ENCODE results near the gene ITGBL1.

Gene ITGBL1

DNA sequence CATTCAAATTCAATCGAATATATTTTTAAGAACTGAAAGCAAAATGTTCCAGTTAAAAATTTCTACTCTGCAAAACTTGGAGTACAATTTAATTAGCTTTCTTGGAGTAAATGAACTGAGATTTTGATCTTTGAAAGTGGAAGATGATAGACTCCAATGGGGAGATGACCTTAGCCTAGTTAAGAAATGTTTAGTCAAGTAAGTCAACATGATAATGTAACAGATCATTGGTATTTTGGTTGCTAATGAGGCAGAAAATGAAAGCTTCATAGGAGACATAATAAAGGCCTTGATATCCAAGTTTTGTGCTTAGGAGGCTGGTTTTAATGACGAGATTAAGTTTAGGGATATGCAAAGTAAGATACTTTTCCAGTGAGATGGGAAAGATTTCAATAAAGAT, 181.7 kb downstream of the ITGBL1 start:
- DNase-seq: no peak

- DNase-seq: no peak
Observed at GRCh38 chr13:101639711-101640110, 187.2 kb downstream of the ITGBL1 start.

DNA sequence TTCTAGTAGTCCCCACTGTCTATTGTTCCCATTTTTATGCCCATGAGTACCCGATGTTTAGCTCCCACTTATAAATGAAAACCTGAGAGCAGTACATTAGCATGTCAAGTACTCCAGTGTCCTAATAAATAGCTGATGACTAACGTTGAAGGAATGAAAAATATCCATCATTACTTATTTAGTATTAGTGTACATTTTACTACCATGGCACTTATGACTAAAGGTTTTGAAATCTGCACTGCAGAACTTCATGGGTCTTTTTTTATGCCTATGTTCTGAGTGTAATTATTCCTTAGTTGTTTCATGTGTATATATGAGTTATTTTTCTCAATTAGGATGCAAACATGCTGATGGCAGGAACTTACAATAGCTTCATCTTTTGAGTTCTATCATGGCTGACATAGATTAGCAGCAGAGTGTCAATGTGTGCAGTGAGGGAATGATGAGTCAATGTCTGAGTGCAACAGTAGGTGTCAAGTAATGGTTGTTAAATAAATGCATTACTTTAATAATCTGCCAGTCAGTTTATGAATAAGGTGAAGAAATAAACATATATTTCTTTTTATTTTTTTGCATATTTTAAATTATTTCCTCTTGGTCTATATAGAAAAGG, 188.4 kb downstream of the ITGBL1 start:
- DNase-seq: no peak

DNA sequence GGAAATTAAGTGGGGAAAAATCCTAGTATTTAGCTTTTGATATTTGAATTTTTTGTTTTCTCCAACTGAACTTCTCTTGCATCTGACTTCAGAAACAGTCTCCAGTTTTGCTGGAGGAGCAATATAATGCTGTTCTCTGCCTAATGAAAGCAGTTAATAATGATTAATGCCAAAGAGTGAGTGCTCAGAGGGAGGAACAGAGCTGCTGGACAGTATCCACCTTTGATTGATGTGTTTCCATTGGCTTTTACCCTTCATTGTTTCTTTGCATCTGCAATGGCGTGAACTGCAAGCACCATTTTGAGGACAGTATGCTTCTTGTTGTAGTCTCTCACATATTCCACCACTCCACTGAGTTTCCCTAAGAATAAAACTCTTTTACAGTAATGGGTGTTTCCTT, 193.4 kb downstream of the ITGBL1 start:
- no peak for DNase-seq

- DNase-seq: no peak
Observed at GRCh38 chr13:101647760-101648159, 195.3 kb downstream of the ITGBL1 start.

DNA sequence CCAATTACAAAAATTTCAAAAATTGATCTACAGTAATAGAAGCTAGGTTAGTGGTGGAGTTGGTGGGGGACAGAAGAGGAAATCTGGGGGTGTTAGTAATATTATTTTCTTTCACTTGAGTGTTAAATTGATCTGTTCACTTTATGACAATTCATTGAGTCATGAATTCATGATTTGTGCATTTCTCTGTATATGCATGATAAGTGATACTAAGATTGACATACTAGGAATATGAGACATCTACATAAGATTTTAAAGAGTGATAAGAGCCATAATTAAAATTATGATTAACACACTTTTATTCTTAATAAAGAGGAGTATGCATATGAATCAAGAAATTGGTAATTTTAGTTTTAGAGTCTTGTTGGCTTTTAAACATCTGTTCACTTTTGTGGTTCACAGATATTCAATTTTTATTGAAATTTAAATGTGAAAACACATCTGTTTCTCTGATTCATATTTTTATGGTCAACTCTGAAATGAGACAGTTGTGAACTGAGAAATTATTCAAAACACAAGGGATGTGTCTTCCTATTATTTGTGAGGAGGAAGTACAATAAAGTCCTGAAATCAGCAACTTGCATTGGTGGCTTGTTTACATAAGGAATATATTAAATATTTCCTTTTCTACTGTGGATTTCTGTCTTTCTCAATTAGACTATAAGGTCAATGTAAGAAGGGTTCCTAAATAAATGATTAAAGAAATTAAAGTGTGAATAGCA, 196.5 kb downstream of the ITGBL1 start:
- DNase-seq: no peak

DNA sequence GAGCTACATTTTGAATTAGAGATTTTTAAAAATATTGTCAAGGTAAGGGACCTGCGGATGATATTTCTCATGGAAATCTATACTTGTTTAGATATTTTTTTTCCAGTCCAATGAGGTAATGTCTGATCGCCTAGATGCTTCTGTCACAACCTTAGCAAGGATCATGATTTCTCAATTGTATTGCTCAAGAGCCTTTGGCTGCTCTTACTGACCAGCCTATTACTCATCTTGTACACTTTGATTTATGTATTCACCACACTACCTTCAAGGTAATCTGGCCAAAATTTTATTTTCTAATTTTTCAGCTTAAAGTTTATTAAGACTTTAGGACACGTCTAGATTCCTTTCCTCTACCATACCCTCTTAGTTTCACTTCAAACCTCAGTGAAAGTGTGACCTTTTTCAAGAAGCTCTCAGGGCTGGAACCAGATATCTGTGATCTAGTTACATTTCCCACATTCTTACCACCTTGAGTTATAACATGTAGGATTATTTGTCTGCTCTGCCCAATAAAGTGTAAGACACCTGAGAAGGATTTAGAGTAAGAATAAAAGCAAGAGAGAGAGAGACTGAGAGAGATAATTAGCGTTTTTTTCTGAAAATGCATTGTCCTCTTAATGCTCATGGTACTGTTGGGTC, 197.1 kb downstream of the ITGBL1 start:
- DNase-seq: no peak

- no peak for DNase-seq
Observed at GRCh38 chr13:101654883-101655282, 202.4 kb downstream of the ITGBL1 start.

DNA sequence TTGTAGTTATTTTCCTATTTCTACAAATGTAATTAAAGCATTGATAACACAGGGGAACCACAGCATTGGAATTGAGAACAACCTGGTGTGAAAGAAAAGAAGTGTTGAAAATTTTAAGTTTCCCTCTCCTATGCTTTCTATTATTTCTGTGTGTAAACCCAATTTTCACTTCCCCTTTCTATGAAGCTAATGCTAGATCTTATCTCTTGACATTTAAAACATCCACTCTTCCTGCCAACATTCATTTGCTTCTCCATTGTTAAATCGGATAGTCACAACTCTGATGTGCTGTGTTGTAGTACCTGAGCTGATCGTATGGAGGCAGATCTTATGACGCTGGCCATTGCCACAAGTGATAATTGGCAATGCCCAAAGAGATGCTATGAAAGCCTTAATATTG, 203.0 kb downstream of the ITGBL1 start:
- no peak for DNase-seq

GRCh38 chr13:101660711-101661110, 208.2 kb downstream of the ITGBL1 start:
- DNase-seq: no peak

DNA sequence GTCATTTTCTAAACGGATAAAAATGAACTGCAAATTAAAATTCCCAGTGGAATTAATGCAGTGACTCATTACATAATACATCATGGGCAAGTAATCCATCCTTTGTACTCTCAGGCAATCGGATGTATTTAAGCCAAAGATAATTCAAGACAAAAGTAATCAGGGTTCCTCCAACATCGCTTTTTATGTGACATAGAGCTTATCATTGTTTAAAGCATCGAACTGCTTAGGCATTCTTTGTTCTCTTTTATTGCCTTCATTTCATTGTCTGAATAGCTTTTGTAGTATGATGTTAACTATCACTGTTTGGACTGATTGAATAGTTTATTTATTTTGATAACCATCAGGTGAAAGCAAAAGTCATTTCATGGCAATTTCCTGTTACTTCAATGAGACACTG, 209.4 kb downstream of the ITGBL1 start:
- no peak for DNase-seq

- DNase-seq: no peak
Observed at GRCh38 chr13:101673360-101674105, 221.1 kb downstream of the ITGBL1 start.

GRCh38 chr13:101681834-101682233, 229.4 kb downstream of the ITGBL1 start:
- DNase-seq: no peak

- no peak for DNase-seq
Observed at GRCh38 chr13:101686003-101686402, 233.5 kb downstream of the ITGBL1 start.

DNA sequence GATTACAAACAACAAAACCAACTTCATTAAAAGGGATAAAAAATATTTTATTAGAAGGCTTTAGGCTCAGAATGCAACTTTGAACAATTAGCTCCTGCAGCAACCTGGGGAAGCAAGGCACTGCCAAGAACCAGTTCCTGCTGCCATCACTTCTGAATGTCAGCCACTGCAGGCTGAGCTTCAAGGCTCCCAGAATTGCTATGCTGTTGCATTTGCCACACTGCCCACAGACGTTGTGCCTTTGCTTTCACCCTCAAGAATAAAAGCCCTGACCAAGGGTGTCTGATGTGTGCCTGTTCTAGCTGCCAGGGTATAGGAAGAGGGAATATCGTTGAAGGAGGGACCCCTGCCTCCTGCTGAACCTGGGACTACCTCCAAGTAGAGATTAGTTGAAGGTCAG, 238.4 kb downstream of the ITGBL1 start:
- DNase-seq: no peak

GRCh38 chr13:101691341-101691860, 238.9 kb downstream of the ITGBL1 start:
- no peak for DNase-seq

DNA sequence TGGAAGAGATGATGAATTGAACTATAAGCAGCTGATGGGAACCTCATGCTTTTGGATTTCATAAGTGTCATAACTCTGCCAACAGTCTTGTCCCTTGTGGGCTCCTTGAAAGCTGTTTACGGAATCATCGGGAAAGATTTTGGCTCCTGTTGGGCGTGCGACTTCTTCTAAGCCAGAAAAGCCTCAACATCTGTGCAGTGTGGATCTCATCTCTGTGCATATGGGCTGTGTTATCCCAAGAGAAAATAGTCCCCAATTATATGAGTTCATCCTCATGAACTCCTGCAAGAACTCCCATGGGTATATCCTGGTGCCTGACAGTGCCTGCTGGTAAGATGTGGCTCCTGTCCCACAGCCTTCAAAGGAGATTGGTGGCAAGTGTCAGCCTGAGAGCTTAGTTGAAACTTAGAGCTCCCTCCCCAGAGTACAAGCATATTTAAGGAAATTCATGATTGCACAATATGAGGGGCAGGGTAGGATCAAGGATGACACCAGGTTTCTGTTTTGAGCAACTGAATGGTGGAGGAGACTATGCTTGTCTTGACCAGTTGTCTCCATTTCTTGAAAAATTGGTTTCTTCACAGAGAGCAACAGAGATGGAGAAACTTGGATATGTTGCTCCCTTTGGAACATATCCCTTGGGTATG, 243.5 kb downstream of the ITGBL1 start:
- no peak for DNase-seq

DNA sequence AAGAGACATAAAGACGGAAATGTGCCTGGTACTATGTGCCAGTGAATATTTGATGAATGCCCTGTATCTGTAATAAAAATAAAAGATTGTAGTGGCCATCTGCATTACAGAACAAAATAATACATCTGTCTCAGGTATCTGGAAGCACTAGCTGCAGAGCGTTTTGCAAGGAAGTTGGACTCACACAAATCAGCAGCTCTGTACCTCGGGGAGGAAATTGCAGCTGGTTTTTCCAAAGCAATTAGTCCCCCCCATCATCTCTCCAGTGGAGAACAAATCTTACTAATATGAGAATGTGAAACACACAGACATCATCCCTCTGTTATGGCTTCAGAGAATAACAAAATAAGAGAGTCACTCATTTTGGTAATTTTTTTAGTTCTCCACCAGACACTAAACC, 245.3 kb downstream of the ITGBL1 start:
- no peak for DNase-seq

DNA sequence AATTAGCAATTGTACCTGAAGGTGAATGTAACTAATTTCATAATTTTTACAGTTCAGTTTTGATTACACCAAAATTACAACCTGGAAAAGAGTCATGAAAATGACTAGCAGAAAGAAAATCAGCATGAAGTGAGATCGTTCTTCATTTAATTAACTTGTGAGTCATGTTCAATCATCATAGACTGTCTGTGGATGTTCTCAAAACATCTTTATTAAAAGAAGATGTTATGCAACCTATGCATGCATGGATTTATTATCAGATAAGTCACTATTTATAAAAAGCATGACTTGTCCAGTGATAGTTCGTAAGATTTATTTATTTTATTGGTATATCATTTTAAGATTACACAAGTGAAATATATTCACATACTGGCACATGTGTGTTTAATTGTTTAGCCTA, 245.9 kb downstream of the ITGBL1 start:
- DNase-seq: no peak

DNA sequence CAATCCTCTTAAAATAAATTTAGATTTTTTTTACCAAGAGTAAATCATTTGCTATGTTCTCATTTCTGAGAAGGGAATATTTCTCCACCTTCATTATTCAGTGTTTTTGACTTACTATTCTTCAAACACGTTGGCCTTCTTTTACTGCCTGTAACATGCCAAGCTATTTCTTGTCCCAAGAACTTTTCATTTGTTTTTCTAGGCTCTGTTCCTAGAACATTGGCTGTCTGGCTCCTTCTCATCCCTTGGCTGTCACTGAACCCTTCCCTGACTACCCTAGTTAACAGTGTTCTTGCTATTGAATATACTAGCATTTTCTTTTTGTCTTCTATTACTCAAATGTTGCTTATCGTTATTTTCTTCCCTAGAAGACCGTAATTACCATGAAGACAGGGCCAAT, 248.1 kb downstream of the ITGBL1 start:
- DNase-seq: no peak

DNA sequence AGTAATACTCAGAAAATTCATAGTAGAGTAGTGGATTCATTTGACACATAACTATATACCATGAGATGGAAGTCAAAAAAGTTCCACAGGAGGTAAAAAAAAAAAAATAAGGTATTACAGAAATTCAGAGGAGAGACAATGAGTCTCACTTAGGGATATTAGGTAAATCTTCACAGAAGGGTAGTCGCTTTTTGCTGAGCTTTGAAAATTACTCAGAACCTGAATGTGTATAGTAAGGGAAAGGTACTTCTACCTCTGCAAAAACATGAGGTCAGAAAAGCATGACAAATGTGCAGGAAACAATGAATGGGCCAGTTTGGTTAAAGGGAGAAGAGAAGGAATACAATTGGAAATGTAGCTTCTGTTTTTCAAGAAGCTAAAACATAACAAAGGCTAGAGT, 250.6 kb downstream of the ITGBL1 start:
- no peak for DNase-seq

DNA sequence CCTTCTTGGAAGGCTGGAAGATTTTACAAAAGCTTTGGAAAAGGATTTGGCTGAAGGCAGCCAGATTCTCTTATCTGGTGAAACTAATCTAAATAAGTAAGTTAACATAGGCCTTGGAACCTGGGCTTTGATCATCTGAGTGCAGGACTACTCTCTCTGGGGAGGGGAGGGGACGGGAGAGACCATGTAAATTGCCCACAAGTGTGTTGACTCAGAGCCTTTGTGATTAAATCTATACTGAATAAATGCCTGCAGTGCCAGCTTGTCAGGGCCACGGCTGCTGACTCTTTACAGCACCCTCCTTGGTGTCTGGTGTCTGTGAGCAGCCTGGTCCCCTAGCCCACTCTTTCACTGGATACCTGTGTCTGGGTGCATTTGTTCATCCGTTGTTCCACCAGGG, 251.4 kb downstream of the ITGBL1 start:
- DNase-seq: no peak

DNA sequence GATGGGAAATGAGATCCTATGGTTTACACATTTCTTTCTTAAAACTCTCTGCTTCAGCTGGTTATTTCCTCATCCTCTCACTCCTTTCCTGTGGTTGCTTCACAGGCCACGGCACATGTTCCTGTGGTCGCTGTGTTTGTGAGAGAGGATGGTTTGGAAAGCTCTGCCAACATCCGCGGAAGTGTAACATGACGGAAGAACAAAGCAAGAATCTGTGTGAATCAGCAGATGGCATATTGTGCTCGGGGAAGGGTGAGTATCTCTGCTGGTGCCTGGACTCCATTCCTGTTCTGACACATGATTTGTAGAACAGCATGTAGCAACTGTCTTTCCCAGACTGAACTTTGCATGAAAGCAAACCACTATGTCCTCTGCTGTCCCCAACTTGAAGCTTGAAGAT, 254.2 kb downstream of the ITGBL1 start:
- peak; percentile 9 for DNase-seq
